SK-N-MC (cell line): ENCODE measurements around the gene APOC3.

ENCODE experiments used
- DNase-seq: peaks from one replicate; pipeline ENCODE4 v3.0.0-alpha.2; 2011; ENCODE audit warnings: low read depth, low spot score
- H3K27ac ChIP-seq: fragments of 200-600 bp; sonication (generic); 2 replicates; pipeline ENCODE4 v1.5.1; 2016; ENCODE audit warnings: mixed run types
- H3K36me3 ChIP-seq: fragments of 200-600 bp; sonication (generic); 2 replicates; pipeline ENCODE4 v1.6.1; 2017; ENCODE audit warnings: antibody characterized with exemption, low read length, mixed read lengths; ENCODE audit not compliant: insufficient read depth
- H3K4me3 ChIP-seq: fragments of 200-600 bp; sonication (generic); 2 replicates; pipeline ENCODE4 v1.5.1; 2016
- H3K9ac ChIP-seq: fragments of 200-600 bp; sonication (generic); 2 replicates; pipeline ENCODE4 v1.8.0; 2017; ENCODE audit warnings: mixed run types, mixed read lengths; ENCODE audit not compliant: insufficient read length
- H3K9me3 ChIP-seq: fragments of 200-600 bp; sonication (generic); 2 replicates; pipeline ENCODE4 v1.6.1; 2017; ENCODE audit warnings: low read depth, mild to moderate bottlenecking, antibody characterized with exemption, low read length, moderate library complexity, mixed read lengths
- EZH2 ChIP-seq: fragments of 200-600 bp; sonication (generic); IDR thresholded peaks from one replicate; pipeline ENCODE4 v1.6.1; 2017; ENCODE audit warnings: antibody characterized with exemption
- FOXP2 ChIP-seq: optimal IDR thresholded peaks from 2 replicates; pipeline ENCODE3; 2011; ENCODE audit warnings: mild to moderate bottlenecking, moderate library complexity; ENCODE audit not compliant: insufficient read depth; ENCODE audit errors: extremely low read length, control extremely low read depth
- POLR2AphosphoS5 ChIP-seq: IDR thresholded peaks from 2 replicates; pipeline ENCODE4 v1.6.1; 2012; ENCODE audit warnings: mild to moderate bottlenecking, low read depth, low read length, borderline replicate concordance

Gene APOC3

DNA sequence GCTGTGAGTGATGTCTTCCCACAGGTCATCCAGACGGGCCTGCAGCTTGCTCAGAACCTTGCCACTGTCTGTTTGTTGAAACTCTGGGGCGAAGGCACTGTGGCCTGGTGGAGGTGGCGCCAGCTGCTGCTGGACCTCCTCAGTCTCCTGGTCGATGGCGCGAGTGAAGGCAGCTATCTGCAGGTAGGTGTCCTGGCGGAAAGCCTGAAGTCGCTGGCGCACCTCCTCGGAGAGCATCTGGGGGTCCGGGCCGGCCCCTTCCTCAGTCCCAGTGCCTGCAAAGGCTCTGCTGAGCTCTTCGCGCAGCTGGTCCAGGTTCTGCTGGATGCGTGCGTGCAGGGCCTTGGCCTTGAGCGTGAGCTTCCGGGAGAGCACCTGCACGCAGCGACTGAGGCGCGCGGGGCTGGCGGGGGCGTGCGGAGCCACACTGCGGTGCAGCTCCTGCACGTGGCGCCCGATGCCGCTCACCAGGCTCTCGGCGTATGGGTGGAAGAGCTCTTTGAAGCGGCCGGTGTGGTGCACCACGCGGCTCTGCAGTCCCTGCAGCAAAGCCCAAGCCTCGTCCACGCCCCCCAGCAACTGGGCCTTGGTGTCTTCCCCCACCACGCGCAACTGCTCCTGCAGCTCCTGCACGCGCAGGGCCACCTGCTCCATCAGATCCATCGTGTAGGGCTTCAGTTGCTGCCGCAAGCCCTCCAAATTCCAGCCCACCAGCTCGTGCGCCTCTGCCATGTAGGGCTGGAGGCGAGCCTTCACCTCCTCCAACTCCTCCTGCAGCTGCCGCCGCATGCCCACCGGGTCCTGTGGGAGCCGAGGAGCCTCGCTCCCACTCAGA is 39.3 kb upstream of the APOC3 start:
- no peak overlapping the region for H3K27ac ChIP-seq
- H3K9ac ChIP-seq, result no peak overlapping the region
- H3K36me3 ChIP-seq, result peaks cover 16% of the 10 kb centered on the region
- H3K4me3 ChIP-seq, result no peak overlapping the region
- DNase-seq, result no peak
- TF ChIP-seq POLR2AphosphoS5 (no peak), FOXP2 (no peak), EZH2 (no peak)
- no peaks in the 10 kb centered on the region for H3K9me3 ChIP-seq

DNA sequence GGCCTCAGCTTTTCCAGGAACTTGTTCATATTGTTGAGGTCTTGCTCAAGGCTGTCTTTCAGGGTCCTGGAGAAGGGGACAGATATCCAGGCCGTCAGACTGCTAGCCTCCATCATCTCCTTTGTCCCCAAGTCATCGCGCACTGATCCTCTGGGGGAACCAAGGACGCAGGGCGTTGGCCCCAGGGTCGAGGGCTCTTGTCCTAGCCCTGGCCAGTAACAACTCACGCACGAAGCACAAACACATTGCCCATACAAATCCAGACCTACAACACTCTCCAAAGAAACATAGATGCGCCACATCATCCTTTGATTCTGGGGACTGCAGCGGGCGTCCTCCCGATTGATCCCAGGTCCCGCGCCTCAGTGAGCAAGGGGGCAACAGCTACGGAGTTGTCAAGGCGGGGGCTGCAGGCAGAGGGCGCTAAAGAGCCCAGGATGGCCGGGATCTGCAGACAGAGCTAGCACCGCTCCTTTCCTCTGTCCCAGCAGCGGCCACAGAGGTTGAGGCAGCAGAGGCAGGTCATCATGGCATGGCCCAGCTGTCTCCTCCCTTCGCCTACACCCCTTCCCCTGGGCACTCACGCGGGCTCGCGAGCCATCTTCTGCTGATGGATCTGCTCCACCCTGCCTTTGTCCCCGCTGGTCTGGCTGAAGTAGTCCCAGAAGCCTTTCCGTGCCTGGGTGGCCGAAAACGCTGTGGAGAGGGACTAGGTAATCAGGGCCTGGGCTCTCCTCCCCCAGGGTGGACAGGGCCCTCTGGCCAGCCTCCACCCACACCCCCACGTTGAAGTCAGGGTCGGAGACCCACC is 38.5 kb upstream of the APOC3 start:
- TF ChIP-seq POLR2AphosphoS5, result no peak
- TF ChIP-seq FOXP2, result peak; percentile 42
- Histone ChIP-seq H3K4me3 (peak overlapping the region; percentile 24), H3K36me3 (peaks cover 8% of the 10 kb centered on the region), H3K9me3 (no peaks in the 10 kb centered on the region), H3K9ac (no peak overlapping the region), H3K27ac (no peak overlapping the region)
- no peak for DNase-seq

DNA sequence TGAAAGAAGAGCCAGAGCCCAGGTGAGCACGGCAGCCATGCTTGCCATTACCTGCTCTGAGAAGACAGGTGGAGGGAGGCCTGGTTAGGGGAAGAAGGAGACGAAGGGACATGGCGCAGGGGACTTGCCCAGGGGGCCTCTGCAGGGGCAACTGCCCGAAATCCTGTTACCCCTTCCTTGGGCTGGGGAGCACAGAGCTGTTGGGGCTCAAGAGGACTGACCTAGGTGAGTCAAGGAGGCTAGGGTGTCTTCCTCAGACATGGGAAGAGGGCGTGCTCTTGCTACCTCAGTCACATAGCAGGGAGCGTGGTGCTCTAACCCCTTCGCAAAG is 37.9 kb upstream of the APOC3 start, which contains the start of gene APOA5:
Gene APOA5, minus strand, starts transcription at position 67 of the 331 bp plus-strand sequence. Its CDS starts 19 bp downstream, at position 48.
- Histone ChIP-seq H3K9me3 (no peaks in the 10 kb centered on the region), H3K4me3 (peak within 1 kb of the TSS; percentile 24), H3K9ac (no peak within 1 kb of the TSS), H3K36me3 (peaks cover 2% of the 10 kb centered on the region), H3K27ac (no peak within 1 kb of the TSS)
- TF ChIP-seq FOXP2, result no peak
- TF ChIP-seq POLR2AphosphoS5, result no peak
- TF ChIP-seq EZH2, result no peak
- no peak for DNase-seq

GRCh38 chr11:116792144-116792868 is 37.4 kb upstream of the APOC3 start:
- TF ChIP-seq POLR2AphosphoS5, result no peak
- H3K27ac ChIP-seq, result no peak overlapping the region
- H3K9me3 ChIP-seq, result no peaks in the 10 kb centered on the region
- no peaks in the 10 kb centered on the region for H3K36me3 ChIP-seq
- no peak overlapping the region for H3K9ac ChIP-seq
- H3K4me3 ChIP-seq, result no peak overlapping the region
- DNase-seq, result no peak

DNA sequence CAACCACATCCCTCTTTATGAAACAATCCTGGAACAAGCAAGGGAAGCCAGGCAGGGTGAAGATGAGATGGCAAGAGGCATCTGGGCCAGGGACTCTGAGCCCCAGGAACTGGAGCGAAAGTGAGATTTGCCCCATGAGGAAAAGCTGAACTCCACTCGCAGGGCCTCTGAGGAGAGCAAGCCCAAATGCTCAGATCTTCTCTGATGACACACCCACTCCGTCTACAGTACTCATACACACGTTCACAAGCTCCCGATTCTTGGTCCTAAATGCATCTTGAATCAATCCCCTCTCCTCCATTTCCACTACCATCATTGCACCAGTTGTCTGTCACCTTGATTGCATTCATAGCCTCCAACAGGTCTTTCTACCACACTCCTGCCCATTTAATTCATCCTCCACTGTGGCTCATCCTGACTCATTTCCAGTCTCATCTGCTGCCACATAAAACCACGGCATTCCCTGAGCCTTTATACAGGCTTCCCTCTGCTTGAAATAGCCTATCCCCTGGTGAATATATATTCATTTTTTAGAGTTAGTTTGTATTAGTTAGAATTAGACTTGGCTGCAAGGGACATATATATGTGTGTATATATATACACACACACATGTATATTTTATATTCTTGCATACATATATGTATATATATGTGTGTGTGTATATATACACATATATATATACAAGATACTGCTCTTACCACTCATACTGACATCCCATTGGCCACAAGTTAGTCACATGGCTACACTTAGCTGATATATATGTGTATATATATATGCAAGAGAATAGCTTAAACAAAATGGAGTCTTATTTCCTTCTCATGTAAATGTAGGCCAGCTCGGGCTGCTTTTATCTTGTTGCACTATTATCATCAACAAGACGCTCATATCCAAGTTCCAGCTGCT is 36.6 kb upstream of the APOC3 start:
- no peak for DNase-seq
- Histone ChIP-seq H3K9ac (no peak overlapping the region), H3K4me3 (no peak overlapping the region), H3K27ac (no peak overlapping the region), H3K36me3 (no peaks in the 10 kb centered on the region), H3K9me3 (no peaks in the 10 kb centered on the region)
- no peak for TF ChIP-seq POLR2AphosphoS5
- TF ChIP-seq FOXP2, result no peak
- TF ChIP-seq EZH2, result no peak

DNA sequence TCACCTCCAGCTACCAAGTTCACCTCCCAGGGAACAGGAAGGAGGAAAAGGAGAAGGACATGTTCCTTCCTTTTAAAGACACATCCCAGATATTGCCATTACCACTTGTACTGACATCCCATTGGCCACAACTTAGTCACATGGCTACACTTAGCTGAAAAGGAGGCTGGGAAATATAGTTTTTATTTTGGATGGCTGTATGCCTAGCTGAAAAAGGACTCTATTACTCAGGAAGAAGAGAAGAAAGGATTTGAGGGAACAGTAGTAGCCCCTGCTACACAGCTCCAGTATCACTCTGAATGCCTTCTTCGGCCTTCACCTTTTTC is 36.0 kb upstream of the APOC3 start:
- TF ChIP-seq POLR2AphosphoS5, result no peak
- TF ChIP-seq EZH2, result no peak
- TF ChIP-seq FOXP2, result no peak
- no peaks in the 10 kb centered on the region for H3K9me3 ChIP-seq
- no peaks in the 10 kb centered on the region for H3K36me3 ChIP-seq
- no peak overlapping the region for H3K9ac ChIP-seq
- DNase-seq, result no peak
- no peak overlapping the region for H3K4me3 ChIP-seq
- H3K27ac ChIP-seq, result no peak overlapping the region

DNA sequence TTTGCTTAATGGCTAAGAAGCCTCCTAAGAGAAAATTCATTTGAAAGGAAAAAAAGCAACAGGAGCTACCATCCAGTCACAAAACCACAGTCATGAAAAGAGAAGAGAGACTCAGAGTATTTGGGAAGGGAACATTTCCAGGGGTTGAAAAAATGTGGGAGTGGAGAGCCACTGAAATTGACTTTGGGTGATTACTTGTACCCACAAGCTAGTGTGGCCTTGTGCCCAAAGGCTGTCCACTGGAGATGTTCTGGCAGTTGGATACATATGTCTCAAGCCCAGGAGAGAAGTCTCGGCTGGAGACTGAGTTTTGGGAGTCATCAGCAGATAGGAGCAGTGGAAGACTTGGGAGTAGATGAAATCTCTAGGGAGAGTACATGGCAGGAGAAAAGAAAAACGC is 34.9 kb upstream of the APOC3 start:
- H3K36me3 ChIP-seq, result no peaks in the 10 kb centered on the region
- no peak for DNase-seq
- TF ChIP-seq EZH2 (no peak), FOXP2 (no peak), POLR2AphosphoS5 (no peak)

More for the DNA sequence above, 34.9 kb upstream of the APOC3 start:
- no peak overlapping the region for H3K9ac ChIP-seq
- no peak overlapping the region for H3K27ac ChIP-seq
- no peak overlapping the region for H3K4me3 ChIP-seq
- no peaks in the 10 kb centered on the region for H3K9me3 ChIP-seq
